HCT116 (cell line): ENCODE data around the gene FCAMR. TPM values are rescaled to one million over a fixed set of nuclear protein-coding genes. Genes with fewer than 3 reads are reported as not detected.

Source experiments
- ATAC-seq: fragments of 200-7000 bp; cut with Tn5 transposase; 2 replicates; pipeline ENCODE4 v1.9.1; 2020; ENCODE audit warnings: mild to moderate bottlenecking, moderate library complexity
- BruUV-seq: library from RNA; stranded (reverse); fragments of 400-500 nt; replicated peaks from 2 replicates; lab custom pipeline; 2021; lab: Mats Ljungman, UMichigan
- CTCF ChIA-PET: fragments of 300-600 bp; sonication (Branson Sonifier 250); formaldehyde crosslinking; loops from one replicate; lab custom pipeline; 2021; ENCODE audit warnings: antibody characterized with exemption; lab: Charles Lee
- POLR2A ChIA-PET: fragments of 300-600, 350-600 bp; sonication (Branson Sonifier 250); formaldehyde crosslinking; loops from one replicate; lab custom pipeline; 2021; ENCODE audit warnings: antibody characterized with exemption; lab: Charles Lee
- RAD21 ChIA-PET, 2 experiments: fragments of 300-600 bp; sonication (Branson Sonifier 250); formaldehyde crosslinking; loops; one replicate each; lab custom pipeline; 2023; ENCODE audit warnings: low total read pairs in 2 of 2; ENCODE audit not compliant: uncharacterized antibody in 2 of 2, unreplicated experiment in 2 of 2, low non-redundant PET in 1 of 2; lab: Charles Lee
- DNase-seq: peaks from one replicate; pipeline ENCODE4 v3.0.0-alpha.2; 2010; ENCODE audit warnings: low read depth, low spot score
- H2AFZ ChIP-seq: fragments of 200-600 bp; shearing (Covaris generic), sonication (generic); 2 replicates; pipeline ENCODE4 v1.6.1; 2017; ENCODE audit warnings: low read depth, mixed run types, mixed read lengths, antibody characterized with exemption, low read length; ENCODE audit not compliant: poor library complexity, severe bottlenecking
- H3K27ac ChIP-seq: 2 replicates; pipeline ENCODE4 v1.5.1; 2012; ENCODE audit warnings: low read depth, low read length
- H3K27me3 ChIP-seq: fragments of 200-600 bp; sonication (generic); 2 replicates; pipeline ENCODE4 v1.6.1; 2016; ENCODE audit warnings: mixed run types, low read length, mixed read lengths; ENCODE audit not compliant: insufficient read depth
- H3K36me3 ChIP-seq, 2 experiments: fragments of 200-500 bp in 1 of 2; fragments of 200-600 bp in 1 of 2; sonication (Bioruptor generic) in 1 of 2; sonication (generic) in 1 of 2; 2 replicates each; pipeline versions ENCODE4 v1.5.1 to v1.6.1; 2014 to 2016; ENCODE audit warnings: low read length in 2 of 2, inconsistent platforms in 1 of 2, mixed read lengths in 1 of 2, mixed run types in 1 of 2; ENCODE audit not compliant: insufficient read depth in 2 of 2, control insufficient read depth in 1 of 2
- H3K4me1 ChIP-seq, 2 experiments: fragments of 200-600 bp in 1 of 2; sonication (generic) in 1 of 2; 2 replicates each; pipeline versions ENCODE4 v1.5.1 to v1.6.1; 2012 to 2017; ENCODE audit warnings: low read length in 2 of 2, inconsistent platforms in 1 of 2, mild to moderate bottlenecking in 1 of 2, mixed read lengths in 1 of 2, mixed run types in 1 of 2, moderate library complexity in 1 of 2; ENCODE audit not compliant: insufficient read depth in 2 of 2, control insufficient read depth in 1 of 2
- H3K4me2 ChIP-seq: fragments of 200-600 bp; sonication (generic); 2 replicates; pipeline ENCODE4 v1.6.1; 2017; ENCODE audit warnings: mixed run types, low read length, mixed read lengths
- H3K4me3 ChIP-seq, 2 experiments: fragments of 200-600 bp in 1 of 2; sonication (generic) in 1 of 2; replicated peaks in 1 of 2; 2 replicates each; pipeline ENCODE4 v1.5.1; 2011 to 2016; ENCODE audit warnings: low read length in 2 of 2, control low read depth in 1 of 2, low read depth in 1 of 2, mild to moderate bottlenecking in 1 of 2, mixed read lengths in 1 of 2, mixed run types in 1 of 2
- H3K79me2 ChIP-seq: fragments of 200-600 bp; sonication (generic); 2 replicates; pipeline ENCODE4 v1.6.1; 2017; ENCODE audit warnings: mild to moderate bottlenecking, mixed run types, low read length, moderate library complexity, mixed read lengths; ENCODE audit not compliant: insufficient read depth
- H3K9ac ChIP-seq: fragments of 200-600 bp; sonication (generic); 2 replicates; pipeline ENCODE4 v1.6.1; 2016; ENCODE audit warnings: low read length, mixed read lengths
- H3K9me2 ChIP-seq: fragments of 200-600 bp; sonication (generic), shearing (Covaris generic); 2 replicates; pipeline ENCODE4 v1.6.1; 2017; ENCODE audit warnings: mixed run types, mild to moderate bottlenecking, moderate library complexity; ENCODE audit not compliant: insufficient read depth
- H3K9me3 ChIP-seq, 2 experiments: fragments of 200-500 bp in 1 of 2; fragments of 200-600 bp in 1 of 2; sonication (Bioruptor generic) in 1 of 2; sonication (generic) in 1 of 2; 2 replicates each; pipeline ENCODE4 v1.6.1; 2014 to 2017; ENCODE audit warnings: low read length in 2 of 2, mixed read lengths in 2 of 2, inconsistent platforms in 1 of 2, low read depth in 1 of 2, mild to moderate bottlenecking in 1 of 2, mixed run types in 1 of 2, moderate library complexity in 1 of 2; ENCODE audit not compliant: control insufficient read depth in 1 of 2, insufficient read depth in 1 of 2
- H4K20me1 ChIP-seq: fragments of 200-600 bp; sonication (generic), shearing (Covaris generic); 2 replicates; pipeline ENCODE4 v1.6.1; 2017; ENCODE audit warnings: mixed run types, mild to moderate bottlenecking, moderate library complexity; ENCODE audit not compliant: insufficient read depth
- CTCF ChIP-seq, 3 experiments: fragments of 200-600 bp in 1 of 3; sonication (generic) in 1 of 3; IDR thresholded peaks in 2 of 3; conservative IDR thresholded peaks in 1 of 3; 2 replicates each; pipeline ENCODE4 v1.5.1; 2012 to 2017; ENCODE audit warnings: low read depth in 2 of 3, low read length in 2 of 3, antibody characterized with exemption in 1 of 3, borderline replicate concordance in 1 of 3, control low read depth in 1 of 3, mild to moderate bottlenecking in 1 of 3, mixed read lengths in 1 of 3, mixed run types in 1 of 3, moderate library complexity in 1 of 3; ENCODE audit not compliant: insufficient read depth in 1 of 3
- EGR1 ChIP-seq: IDR thresholded peaks from 2 replicates; pipeline ENCODE4 v1.6.1; 2012; ENCODE audit warnings: low read depth
- EZH2 ChIP-seq: fragments of 200-600 bp; sonication (generic); IDR thresholded peaks from 2 replicates; pipeline ENCODE4 v1.6.1; 2017; ENCODE audit warnings: antibody characterized with exemption, mixed run types
- FOSL1 ChIP-seq: IDR thresholded peaks from 2 replicates; pipeline ENCODE4 v1.6.1; 2012; ENCODE audit warnings: low read depth
- JUND ChIP-seq: IDR thresholded peaks from 2 replicates; pipeline ENCODE4 v1.6.1; 2012
- MAX ChIP-seq: IDR thresholded peaks from 2 replicates; pipeline ENCODE4 v1.6.1; 2012
- POLR2A ChIP-seq: IDR thresholded peaks from 2 replicates; pipeline ENCODE4 v1.7.0; 2011; ENCODE audit warnings: borderline replicate concordance; ENCODE audit not compliant: insufficient read depth, insufficient read length; ENCODE audit errors: extremely low read depth
- REST ChIP-seq: IDR thresholded peaks from 2 replicates; pipeline ENCODE4 v1.6.1; 2012; ENCODE audit warnings: low read depth
- SP1 ChIP-seq: IDR thresholded peaks from 2 replicates; pipeline ENCODE4 v1.6.1; 2012; ENCODE audit warnings: low read depth
- SRF ChIP-seq: IDR thresholded peaks from 2 replicates; pipeline ENCODE4 v1.6.1; 2012; ENCODE audit warnings: low read depth
- TCF7L2 ChIP-seq: IDR thresholded peaks from 2 replicates; pipeline ENCODE4 v1.7.0; 2011; ENCODE audit warnings: borderline replicate concordance, inconsistent platforms; ENCODE audit not compliant: insufficient read depth, insufficient read length; ENCODE audit errors: extremely low read depth
- YY1 ChIP-seq: IDR thresholded peaks from 2 replicates; pipeline ENCODE4 v1.6.1; 2011; ENCODE audit warnings: low read length, low read depth, moderate library complexity, mild to moderate bottlenecking; ENCODE audit not compliant: insufficient replicate concordance; ENCODE audit errors: extremely low read depth
- ZFX ChIP-seq: fragments of 450-650 bp; IDR thresholded peaks from 2 replicates; pipeline ENCODE4 v1.6.1; 2017
- intact Hi-C: fragments of 100-400 bp; cut with micrococcal nuclease; formaldehyde crosslinking; loops from 2 replicates; pipeline ENCODE4 v1.10.0; 2022
- total RNA-seq: library from RNA; stranded (reverse); gene quantifications from one replicate; pipeline ENCODE4 v1.2.1, GENCODE V29; 2021; ENCODE audit not compliant: unreplicated experiment

Gene FCAMR
- total RNA-seq, 1 experiment from 2014 or later = not detected

- ChIA-PET RAD21 (no interaction called here), CTCF (interaction anchor here (2.6 kb wide), 1 partner anchor 9 kb away, joined by 14 read pairs; no protein-coding TSS in a partner anchor), POLR2A (no interaction called here)
- no peaks in the 10 kb centered on the region for H3K36me3 ChIP-seq
- no peaks in the 10 kb centered on the region for H3K79me2 ChIP-seq
- no peak overlapping the region for H3K27ac ChIP-seq
- no peak overlapping the region for H2AFZ ChIP-seq
- no peak for DNase-seq
- H3K9me3 ChIP-seq = no peaks in the 10 kb centered on the region
- H4K20me1 ChIP-seq = no peaks in the 10 kb centered on the region
- H3K4me3 ChIP-seq = no peak overlapping the region
- H3K27me3 ChIP-seq = peaks cover 11% of the 10 kb centered on the region; the same call in 1 of the 2 replicates
- no TSS peak for BruUV-seq
- TF ChIP-seq CTCF (IDR thresholded peaks at IDR 0.05 in 2 of 3, conservative IDR thresholded peaks at IDR 0.05 in 1 of 3; ENCODE audit: borderline replicate concordance in 1 of 3, insufficient read depth in 1 of 3, low read depth in 2 of 3, low read length in 2 of 3) (no peak), FOSL1 (no peak), POLR2A (no peak), MAX (no peak), SRF (no peak), TCF7L2 (no peak), REST (no peak), ZFX (no peak), EZH2 (no peak), EGR1 (no peak), YY1 (no peak), JUND (no peak), SP1 (no peak)
- no peaks in the 10 kb centered on the region for H3K9me2 ChIP-seq
- ATAC-seq = no peak
- H3K9ac ChIP-seq = no peak overlapping the region
- no peak overlapping the region for H3K4me2 ChIP-seq
- H3K4me1 ChIP-seq = no peaks in the 10 kb centered on the region
- intact Hi-C loops = no loop called here
Observed at GRCh38 chr1:206944703-206945102, 25.6 kb downstream of the FCAMR start.
